Renal cortical epithelial cell (primary cell): ENCODE results near the gene SPECC1. TPM values are rescaled to one million over a fixed set of nuclear protein-coding genes. Genes with fewer than 3 reads are reported as not detected.
"Not testable (repeated sequence)": the region's sequence is repeated elsewhere in the genome, so short reads cannot be mapped to it uniquely, and the experiment has no call there.

Experiments
- DNase-seq: peaks from one replicate; pipeline ENCODE4 v3.0.0-alpha.2; 2011; ENCODE audit warnings: low read depth
- total RNA-seq: library from RNA; depleted of rRNA; stranded (reverse); fragments of >200 nt; gene quantifications from 2 replicates; pipeline ENCODE4 v1.2.3, GENCODE V29; 2014

Gene SPECC1
- total RNA-seq, 1 donor from 2014 or later = 144 TPM

DNA sequence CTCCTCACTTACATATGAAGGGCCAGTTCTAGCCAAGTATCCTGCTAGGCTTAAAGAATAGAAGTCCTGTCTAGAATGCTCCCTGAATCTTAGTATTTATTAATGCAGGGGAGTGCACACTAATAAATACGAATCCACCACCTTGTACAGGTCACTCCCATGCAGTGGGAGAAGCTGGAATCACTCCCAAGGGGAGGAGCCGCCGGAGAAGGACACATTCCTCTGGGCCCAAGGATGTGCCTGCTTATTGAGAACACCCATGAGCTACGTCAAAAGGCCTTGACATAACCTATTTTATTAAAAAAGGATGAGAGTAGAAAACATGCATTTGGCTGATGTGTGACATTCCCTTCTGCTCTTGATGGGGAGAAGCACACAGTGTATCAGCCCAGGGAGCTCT is 223.5 kb downstream of the SPECC1 start:
- DNase-seq = no peak

GRCh38 chr17:20234276-20234675 is 225.1 kb downstream of the SPECC1 start:
- DNase-seq = no peak

DNA sequence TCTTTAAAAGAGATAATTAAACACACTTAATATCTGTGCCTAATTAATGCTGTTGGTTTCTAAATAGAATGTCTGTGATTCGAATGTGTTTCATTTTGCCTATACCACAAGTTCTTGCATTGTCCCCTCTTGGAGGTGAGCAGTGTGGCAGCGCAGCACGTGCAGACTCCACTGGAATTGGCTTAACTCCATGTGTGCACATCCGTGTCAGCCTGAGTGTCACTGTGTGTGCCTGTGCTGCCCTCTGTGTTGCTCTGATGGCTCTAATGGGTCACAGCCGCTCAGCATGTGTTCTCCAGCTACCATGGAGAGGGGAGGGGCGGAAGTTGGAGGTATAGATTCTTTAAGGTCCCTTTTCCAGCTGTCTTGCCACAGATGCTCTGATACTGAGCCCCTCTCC is 226.6 kb downstream of the SPECC1 start:
- no peak for DNase-seq

DNA sequence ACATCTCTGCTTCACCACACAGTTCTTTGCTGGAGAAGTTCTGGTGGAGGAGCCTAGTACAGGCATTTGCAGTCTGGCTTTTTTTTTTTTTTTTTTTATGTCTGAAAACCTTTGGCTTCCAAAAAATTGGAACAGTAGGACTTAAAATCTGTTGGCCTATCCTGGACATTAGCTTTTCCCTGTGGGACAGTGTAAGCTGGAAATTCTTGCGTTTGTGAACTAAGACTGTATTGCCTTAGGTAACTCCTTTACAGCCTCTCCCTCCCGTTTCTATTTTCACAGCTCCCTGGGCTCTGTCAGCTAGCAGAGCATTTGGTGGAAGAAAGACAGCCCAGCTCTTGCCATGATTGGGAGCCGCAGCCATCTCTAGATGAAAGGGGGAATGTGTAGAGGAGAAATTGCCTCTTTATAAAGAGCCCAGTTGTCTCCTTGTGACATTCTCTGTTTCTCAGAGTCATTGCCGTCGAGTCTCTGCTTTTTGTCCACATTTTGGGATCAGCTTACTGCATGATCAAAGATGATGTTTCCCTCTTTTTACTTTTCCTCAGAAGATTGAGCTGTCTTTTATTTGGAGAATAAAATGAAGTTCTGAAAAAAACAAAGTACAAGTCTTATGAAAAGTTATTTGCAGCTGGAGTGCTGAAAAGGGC is 227.5 kb downstream of the SPECC1 start:
- no peak for DNase-seq

DNA sequence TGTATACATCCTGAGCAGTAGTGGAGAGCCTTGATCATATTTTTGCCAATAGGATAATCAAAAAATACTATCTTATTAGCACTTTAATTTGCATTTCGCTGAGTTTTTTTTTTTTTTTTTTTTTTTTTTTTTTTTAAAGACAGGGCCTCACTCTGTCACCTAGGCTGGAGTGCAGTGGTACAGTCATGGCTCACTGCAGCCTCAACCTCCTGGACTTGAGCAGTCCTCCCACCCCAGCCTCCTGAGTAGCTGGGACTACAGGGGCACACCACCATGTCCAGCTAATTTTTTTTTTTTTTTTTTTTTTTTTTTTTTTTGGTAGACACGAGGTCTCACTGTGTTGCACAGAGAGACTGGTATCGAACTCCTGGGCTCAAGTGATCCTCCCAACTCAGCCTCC is 230.6 kb downstream of the SPECC1 start:
- DNase-seq = not testable (repeated sequence)

GRCh38 chr17:20241855-20242254 is 232.7 kb downstream of the SPECC1 start:
- no peak for DNase-seq

DNA sequence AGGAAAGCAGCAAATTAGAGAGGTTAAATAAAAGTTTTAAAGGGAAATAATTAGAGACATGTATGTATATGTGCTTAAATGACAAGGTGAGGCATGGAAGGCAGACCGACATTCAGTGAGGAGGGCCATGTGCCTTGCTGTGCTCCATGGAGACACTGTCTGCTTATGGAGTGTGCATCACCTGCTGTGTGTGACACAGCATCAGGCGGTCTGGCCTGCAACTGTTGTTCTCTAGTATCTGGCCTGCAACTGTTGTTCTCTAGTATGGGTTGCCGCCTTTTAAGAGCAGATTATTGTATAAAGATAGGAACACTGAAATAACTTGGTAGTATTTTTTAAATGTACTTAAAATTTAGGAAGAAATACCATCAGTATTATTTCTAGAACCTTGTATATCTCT is 233.1 kb downstream of the SPECC1 start:
- DNase-seq = no peak

DNA sequence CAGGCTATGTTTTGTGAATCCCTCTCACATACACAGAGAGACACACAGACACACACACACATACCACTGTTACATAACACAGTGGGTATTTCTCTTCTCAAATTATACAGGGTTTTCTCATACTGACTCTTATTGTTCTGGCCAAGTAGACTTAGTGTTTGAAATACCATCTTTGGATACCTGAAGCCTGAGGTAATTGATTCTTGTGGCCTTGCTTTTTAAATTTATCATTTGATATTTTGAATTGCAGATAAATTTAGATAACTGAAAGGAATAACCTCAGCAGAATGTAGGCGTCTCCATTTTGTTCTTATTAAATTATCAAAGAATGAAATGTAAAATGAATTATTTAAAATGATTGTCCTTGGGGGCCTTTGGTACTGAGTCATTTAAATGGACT is 234.4 kb downstream of the SPECC1 start:
- DNase-seq = no peak

GRCh38 chr17:20244671-20245070 is 235.5 kb downstream of the SPECC1 start:
- DNase-seq = no peak

- DNase-seq = no peak
These were observed 237.5 kb downstream of the SPECC1 start for GRCh38 chr17:20246692-20247091.

- DNase-seq = no peak
These were observed 244.2 kb downstream of the SPECC1 start for GRCh38 chr17:20253323-20253722.

DNA sequence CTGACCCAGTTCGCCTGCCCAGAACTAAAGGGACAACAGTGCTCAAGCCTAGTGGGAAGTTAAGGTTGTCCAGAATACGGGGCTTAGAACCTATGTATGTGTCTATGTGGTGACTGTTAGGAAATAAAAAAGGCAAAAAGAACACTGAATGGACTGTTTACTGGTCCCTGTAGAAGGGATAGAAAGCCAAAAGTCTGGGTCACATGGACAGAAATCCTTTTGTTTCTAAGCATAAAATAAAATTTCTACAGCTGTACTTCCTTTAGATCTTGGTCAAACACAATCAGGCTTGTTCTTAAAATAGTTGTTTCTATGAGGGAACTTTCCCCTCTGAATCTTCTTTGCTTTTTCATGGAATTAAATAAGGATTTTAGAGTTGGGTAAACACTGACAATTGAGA is 245.4 kb downstream of the SPECC1 start:
- DNase-seq = no peak

DNA sequence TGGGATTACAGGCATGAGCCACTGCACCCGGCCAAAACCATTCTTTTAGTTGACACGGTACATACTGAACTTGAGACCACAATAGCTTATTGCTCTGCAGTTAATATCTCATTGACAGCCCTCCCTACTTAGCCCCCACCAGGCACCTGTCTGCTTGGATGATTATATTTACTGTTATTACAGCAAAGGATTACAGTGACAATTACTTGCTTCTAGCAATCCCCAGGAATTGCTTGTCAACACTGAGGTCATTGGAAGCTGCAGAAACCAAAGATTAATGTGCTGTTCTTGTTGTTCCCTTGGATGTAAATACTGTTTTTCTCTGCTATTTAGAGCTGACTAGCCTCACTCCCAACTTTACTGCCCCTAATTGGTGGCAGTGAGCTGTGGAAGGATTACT is 247.0 kb downstream of the SPECC1 start:
- DNase-seq = no peak

DNA sequence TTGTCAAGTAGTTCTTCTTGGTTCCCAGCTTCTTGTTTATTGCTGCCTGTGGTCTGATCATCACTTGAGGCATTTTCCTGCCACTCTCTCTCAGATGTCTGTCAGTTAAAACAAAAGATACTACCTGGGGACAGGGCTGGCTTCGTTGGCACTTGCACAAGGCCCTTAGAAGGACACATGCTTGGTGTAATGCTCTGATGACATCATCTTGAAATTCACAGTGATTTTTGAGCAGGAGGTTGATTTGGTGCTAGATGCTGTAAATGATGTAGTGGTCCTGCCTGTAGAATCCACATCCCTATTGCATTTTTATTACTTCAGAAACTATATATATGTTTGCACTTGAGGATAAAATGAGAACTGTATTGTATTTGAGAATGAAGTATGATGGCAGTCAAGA is 247.8 kb downstream of the SPECC1 start:
- DNase-seq = no peak

- DNase-seq = no peak
These were observed 248.6 kb downstream of the SPECC1 start for GRCh38 chr17:20257798-20258197.

- DNase-seq = no peak
These were observed 250.5 kb downstream of the SPECC1 start for GRCh38 chr17:20259668-20260067.

DNA sequence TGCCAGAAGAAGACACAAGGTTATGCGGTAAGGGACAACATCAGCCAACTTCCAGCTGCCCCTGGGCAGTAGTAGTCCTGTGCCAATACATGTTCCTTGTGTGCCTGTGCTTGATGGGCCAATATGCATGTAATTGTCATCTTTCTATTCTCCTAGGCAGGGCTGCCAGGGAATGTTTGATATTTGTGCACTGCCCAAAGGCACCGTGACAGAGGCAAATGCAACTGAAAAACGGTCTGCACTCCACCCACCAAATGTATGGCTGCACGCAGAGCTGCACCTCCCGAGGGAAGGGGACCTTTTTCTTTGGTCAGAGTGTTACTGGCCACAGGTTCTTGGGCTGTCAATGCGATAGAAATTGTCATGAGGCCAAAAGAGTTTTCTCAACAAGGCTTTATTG is 251.1 kb downstream of the SPECC1 start:
- no peak for DNase-seq

DNA sequence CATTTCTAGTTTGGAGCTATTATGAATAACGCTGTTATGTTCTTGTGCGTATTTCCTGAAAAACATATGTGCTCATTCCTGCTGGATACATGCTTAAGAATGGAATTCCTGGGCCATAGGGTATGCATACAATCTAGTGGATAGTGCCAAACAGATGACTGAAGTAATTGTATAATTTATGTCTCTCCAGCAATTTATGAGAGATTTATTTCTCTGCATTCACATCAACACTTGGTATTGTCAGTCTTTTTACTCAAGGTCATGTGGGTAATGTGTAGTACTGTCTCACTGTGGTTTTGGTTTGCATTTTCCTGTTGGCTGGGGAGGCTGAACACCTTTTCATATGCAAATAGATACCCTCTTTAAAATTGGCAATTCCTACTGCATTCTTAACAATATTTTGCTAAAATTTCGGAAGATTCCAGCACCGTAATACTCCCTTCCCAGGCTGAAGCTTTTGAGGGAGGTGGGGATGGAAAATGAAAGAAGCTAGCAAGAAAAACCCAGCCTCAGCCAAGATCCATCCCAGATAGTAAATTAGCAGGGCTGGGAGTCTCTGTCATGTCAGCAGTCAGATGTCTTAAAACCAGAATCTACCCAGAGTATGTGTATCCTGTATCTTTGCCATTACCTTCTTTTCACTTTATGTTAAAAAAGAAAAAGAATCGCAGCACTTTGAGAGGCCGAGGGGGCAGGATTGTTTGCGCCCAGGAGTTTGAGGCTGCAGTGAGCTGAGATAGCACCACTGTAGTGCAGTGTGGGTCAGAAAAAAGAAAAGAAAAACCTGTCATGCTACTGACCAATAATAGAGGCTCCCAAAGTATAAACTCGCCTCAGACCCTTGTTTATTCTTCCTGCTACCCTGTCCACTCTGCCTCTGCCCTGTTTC is 253.3 kb downstream of the SPECC1 start:
- no peak for DNase-seq

DNA sequence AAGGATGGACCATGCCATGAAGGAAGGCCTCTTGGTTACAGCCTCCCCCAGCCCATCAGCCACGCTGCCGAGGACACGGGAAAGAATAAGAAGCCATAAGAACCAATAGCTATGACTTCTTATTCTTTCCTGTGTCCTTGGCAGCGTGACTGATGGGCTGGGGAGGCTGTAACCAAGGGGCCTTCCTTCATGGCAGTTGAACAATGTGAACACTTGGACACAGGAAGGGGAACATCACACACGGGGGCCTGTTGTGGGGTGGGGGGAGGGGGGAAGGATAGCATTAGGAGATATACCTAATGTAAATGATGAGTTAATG is 253.9 kb downstream of the SPECC1 start:
- not testable (repeated sequence) for DNase-seq

DNA sequence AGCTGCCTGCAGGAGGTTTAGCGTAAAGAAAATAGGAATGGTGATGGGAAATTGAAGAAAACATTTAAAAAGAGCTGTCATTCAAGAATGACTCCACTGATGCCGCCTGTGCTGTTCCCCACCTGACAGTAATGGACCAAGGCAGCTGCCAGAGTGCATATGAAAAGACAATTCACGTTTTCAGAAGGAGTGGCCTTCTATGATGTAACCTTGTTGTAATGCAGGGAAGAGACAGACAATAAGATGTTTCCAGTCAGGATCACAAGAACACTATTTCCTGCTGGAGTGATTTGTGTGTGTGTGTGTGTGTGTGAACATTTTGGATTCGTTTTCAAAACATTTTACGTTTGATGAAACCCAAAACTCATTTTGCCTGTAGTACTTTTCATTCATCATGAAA is 254.4 kb downstream of the SPECC1 start:
- no peak for DNase-seq

GRCh38 chr17:20264996-20265395 is 255.8 kb downstream of the SPECC1 start:
- DNase-seq = no peak

- DNase-seq = peak; percentile 52
These were observed 257.8 kb downstream of the SPECC1 start for GRCh38 chr17:20266806-20267458.

GRCh38 chr17:20267459-20267842 is 258.3 kb downstream of the SPECC1 start:
- no peak for DNase-seq
